Nephron (organoid): ENCODE results near the gene CACNA2D2.

Source experiments
- H3K27ac Mint-ChIP-seq, 3 experiments: 2 replicates each; pipeline ENCODE4 v1.8.0; 2020; ENCODE audit warnings: mixed read lengths in 3 of 3, mild to moderate bottlenecking in 2 of 3, moderate library complexity in 1 of 3
- H3K27me3 Mint-ChIP-seq: 2 replicates; pipeline ENCODE4 v1.8.0; 2021; ENCODE audit warnings: low read depth, mild to moderate bottlenecking, moderate library complexity, mixed read lengths
- H3K36me3 Mint-ChIP-seq: 2 replicates; pipeline ENCODE4 v1.8.0; 2020; ENCODE audit warnings: low read depth, mixed read lengths
- H3K4me1 Mint-ChIP-seq: 2 replicates; pipeline ENCODE4 v1.8.0; 2020; ENCODE audit warnings: mixed read lengths
- H3K4me3 Mint-ChIP-seq, 3 experiments: 2 replicates each; pipeline ENCODE4 v1.8.0; 2020; ENCODE audit warnings: mild to moderate bottlenecking in 3 of 3, mixed read lengths in 3 of 3, moderate library complexity in 2 of 3
- H3K9me3 Mint-ChIP-seq: 2 replicates; pipeline ENCODE4 v1.8.0; 2020; ENCODE audit warnings: mixed read lengths
- CTCF ChIP-seq, 3 experiments: fragments of 200-600 bp; sonication (generic); IDR thresholded peaks; one replicate each; pipeline ENCODE4 v1.5.0; 2021; ENCODE audit warnings: antibody characterized with exemption in 3 of 3; ENCODE audit not compliant: unreplicated experiment in 3 of 3

The CACNA2D2 gene

GRCh38 chr3:50395070-50395860 lies 108.2 kb downstream of the CACNA2D2 start:
- H3K4me3 Mint-ChIP-seq, result no peak overlapping the region
- peaks cover 15% of the 10 kb centered on the region for H3K27me3 Mint-ChIP-seq
- no peaks in the 10 kb centered on the region for H3K36me3 Mint-ChIP-seq
- no peak overlapping the region for H3K27ac Mint-ChIP-seq
- no peaks in the 10 kb centered on the region for H3K9me3 Mint-ChIP-seq
- peaks cover 10% of the 10 kb centered on the region for H3K4me1 Mint-ChIP-seq
- no peak for TF ChIP-seq CTCF (IDR thresholded peaks at IDR 0.05; ENCODE audit: unreplicated experiment in 3 of 3)

GRCh38 chr3:50393061-50393460 lies 110.4 kb downstream of the CACNA2D2 start:
- H3K4me3 Mint-ChIP-seq, result no peak overlapping the region
- H3K4me1 Mint-ChIP-seq, result peaks cover 13% of the 10 kb centered on the region
- H3K27me3 Mint-ChIP-seq, result peaks cover 10% of the 10 kb centered on the region
- no peaks in the 10 kb centered on the region for H3K9me3 Mint-ChIP-seq
- no peak overlapping the region for H3K27ac Mint-ChIP-seq
- H3K36me3 Mint-ChIP-seq, result no peaks in the 10 kb centered on the region
- TF ChIP-seq CTCF (IDR thresholded peaks at IDR 0.05; ENCODE audit: unreplicated experiment in 3 of 3), result no peak

GRCh38 chr3:50392101-50392715 lies 111.2 kb downstream of the CACNA2D2 start:
- H3K27me3 Mint-ChIP-seq, result peaks cover 10% of the 10 kb centered on the region
- no peak for TF ChIP-seq CTCF (IDR thresholded peaks at IDR 0.05; ENCODE audit: unreplicated experiment in 3 of 3)
- no peak overlapping the region for H3K4me3 Mint-ChIP-seq
- no peaks in the 10 kb centered on the region for H3K9me3 Mint-ChIP-seq
- H3K4me1 Mint-ChIP-seq, result peaks cover 13% of the 10 kb centered on the region
- no peaks in the 10 kb centered on the region for H3K36me3 Mint-ChIP-seq
- H3K27ac Mint-ChIP-seq, result peak overlapping the region in 2 of 3 experiments; percentile 27 to 31

- no peak for TF ChIP-seq CTCF (IDR thresholded peaks at IDR 0.05; ENCODE audit: unreplicated experiment in 3 of 3)
- no peaks in the 10 kb centered on the region for H3K9me3 Mint-ChIP-seq
- peak overlapping the region in 1 of 3 experiments; percentile 28 for H3K27ac Mint-ChIP-seq
- no peak overlapping the region for H3K4me3 Mint-ChIP-seq
- no peaks in the 10 kb centered on the region for H3K36me3 Mint-ChIP-seq
- H3K27me3 Mint-ChIP-seq, result peaks cover 10% of the 10 kb centered on the region
- H3K4me1 Mint-ChIP-seq, result peaks cover 17% of the 10 kb centered on the region
Observed at GRCh38 chr3:50390508-50391224, 112.8 kb downstream of the CACNA2D2 start.

GRCh38 chr3:50389414-50389767 lies 114.0 kb downstream of the CACNA2D2 start:
- H3K4me1 Mint-ChIP-seq, result peaks cover 19% of the 10 kb centered on the region
- no peak for TF ChIP-seq CTCF (IDR thresholded peaks at IDR 0.05; ENCODE audit: unreplicated experiment in 3 of 3)
- H3K4me3 Mint-ChIP-seq, result no peak overlapping the region
- no peak overlapping the region for H3K27ac Mint-ChIP-seq
- peaks cover 7% of the 10 kb centered on the region for H3K27me3 Mint-ChIP-seq
- H3K36me3 Mint-ChIP-seq, result no peaks in the 10 kb centered on the region
- H3K9me3 Mint-ChIP-seq, result no peaks in the 10 kb centered on the region
